ENCODE results near the gene CDA.

DNA sequence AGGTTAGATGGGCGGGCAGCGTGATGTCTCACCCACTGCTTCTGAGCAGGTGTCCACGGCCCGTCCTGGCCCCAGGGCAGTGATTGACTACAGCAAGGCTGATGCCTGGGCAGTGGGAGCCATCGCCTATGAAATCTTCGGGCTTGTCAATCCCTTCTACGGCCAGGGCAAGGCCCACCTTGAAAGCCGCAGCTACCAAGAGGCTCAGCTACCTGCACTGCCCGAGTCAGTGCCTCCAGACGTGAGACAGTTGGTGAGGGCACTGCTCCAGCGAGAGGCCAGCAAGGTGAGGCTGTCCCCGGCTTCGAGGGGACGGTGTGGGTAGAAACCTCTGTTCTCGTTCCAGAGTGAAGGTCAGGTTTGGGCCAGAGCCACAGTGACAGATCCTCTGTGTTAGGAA is 60.0 kb downstream of the CDA start:
- TF ChIP-seq, protein P1, sequence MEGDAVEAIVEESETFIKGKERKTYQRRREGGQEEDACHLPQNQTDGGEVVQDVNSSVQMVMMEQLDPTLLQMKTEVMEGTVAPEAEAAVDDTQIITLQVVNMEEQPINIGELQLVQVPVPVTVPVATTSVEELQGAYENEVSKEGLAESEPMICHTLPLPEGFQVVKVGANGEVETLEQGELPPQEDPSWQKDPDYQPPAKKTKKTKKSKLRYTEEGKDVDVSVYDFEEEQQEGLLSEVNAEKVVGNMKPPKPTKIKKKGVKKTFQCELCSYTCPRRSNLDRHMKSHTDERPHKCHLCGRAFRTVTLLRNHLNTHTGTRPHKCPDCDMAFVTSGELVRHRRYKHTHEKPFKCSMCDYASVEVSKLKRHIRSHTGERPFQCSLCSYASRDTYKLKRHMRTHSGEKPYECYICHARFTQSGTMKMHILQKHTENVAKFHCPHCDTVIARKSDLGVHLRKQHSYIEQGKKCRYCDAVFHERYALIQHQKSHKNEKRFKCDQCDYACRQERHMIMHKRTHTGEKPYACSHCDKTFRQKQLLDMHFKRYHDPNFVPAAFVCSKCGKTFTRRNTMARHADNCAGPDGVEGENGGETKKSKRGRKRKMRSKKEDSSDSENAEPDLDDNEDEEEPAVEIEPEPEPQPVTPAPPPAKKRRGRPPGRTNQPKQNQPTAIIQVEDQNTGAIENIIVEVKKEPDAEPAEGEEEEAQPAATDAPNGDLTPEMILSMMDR (IDR thresholded peaks at IDR 0.05), result no peak
- TF ChIP-seq POLR2A (IDR thresholded peaks at IDR 0.05), result no peak
